RPMI7951 (cell line): ENCODE data around the gene RP2. TPM values are rescaled to one million over a fixed set of nuclear protein-coding genes. Genes with fewer than 3 reads are reported as not detected.

Experiments
- DNase-seq: peaks from one replicate; pipeline ENCODE4 v3.0.0-alpha.2; 2012; ENCODE audit warnings: low read depth
- total RNA-seq: library from RNA; depleted of rRNA; stranded (reverse); fragments of >200 nt; shearing (Covaris generic); gene quantifications from 2 replicates; pipeline ENCODE4 v1.2.3, GENCODE V29; 2014; rRNA removed

RP2 gene
- total RNA-seq, 1 experiment from 2014 or later, result 48.4 TPM

GRCh38 chrX:46918434-46918833, 81.6 kb downstream of the RP2 start:
- DNase-seq, result peak; percentile 58

DNA sequence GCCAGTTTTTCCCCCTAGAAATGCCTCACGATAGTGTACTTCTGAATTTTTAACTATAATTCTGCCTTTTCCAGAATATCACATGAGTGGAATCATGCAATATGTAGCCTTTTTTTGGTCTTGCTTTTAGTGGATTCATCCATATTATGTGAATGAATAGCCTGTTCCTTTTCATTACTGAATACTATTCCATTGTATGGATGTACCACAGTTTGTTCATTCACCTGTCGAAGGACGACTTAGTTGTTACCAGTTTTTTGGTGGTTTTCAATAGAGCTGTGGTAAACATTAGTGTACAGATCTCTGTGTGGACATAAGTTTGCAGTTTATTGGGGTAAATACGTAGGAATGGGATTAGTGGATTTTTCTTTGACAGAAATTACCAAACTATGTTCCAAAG, 83.4 kb downstream of the RP2 start:
- no peak for DNase-seq

- no peak for DNase-seq
Measured at GRCh38 chrX:46922611-46923010, 85.8 kb downstream of the RP2 start.

- DNase-seq, result no peak
Measured at GRCh38 chrX:46927718-46928117, 90.9 kb downstream of the RP2 start.

DNA sequence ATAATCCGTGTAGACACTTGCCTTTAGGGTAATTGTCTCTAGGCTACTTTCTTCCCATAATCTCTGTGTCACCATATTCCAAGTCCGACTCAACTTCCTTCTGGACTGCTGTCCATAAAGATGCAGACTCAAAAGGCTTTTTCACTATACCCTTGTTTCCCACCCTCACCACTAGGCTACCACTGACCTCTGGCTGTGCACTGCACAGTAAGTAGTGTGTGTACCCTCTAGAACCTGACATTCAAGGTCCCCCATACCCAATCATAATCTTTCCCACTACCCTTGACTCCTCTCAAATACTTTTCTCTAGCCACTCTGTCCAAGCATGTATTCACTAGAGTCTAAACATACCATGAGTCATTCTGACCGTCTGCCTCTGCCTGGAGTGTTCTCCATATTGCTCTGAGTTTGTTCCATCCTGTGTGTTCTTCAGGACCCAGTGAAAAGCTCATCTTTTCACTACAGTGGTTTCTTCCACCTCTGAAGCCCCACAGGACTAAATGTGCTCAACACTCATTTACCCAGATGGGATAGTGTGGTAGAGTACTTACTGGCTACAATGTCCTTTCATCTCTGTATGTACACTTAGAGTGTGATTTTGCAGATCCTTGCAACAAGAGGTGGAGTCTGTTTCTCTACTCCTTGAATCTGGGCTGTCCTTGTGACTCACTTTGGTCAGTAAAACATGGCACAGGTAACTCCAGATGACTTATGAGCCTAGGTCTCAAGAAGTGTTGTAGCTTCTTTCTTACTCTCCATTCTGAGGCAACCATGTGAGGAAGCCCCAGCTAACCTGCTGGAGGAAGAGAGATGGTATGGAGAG, 92.8 kb downstream of the RP2 start:
- peak; percentile 46 for DNase-seq

Other genes starting within 250 kb of the RP2 start
- gene SLC9A7, start 77.9 kb upstream of the RP2 start, total RNA-seq, result 19.6 and 28.8 TPM in 2 replicates
- gene JADE3, start 75.4 kb downstream of the RP2 start, total RNA-seq, result 5.8 and 6.1 TPM in 2 replicates
- gene RGN, start 241.4 kb downstream of the RP2 start, total RNA-seq, result 0.10 TPM in 1 of 2 replicates, not detected in the other